GM06990 (cell line): ENCODE measurements around the gene TP63.

Experiments used
- DNase-seq: peaks from one replicate; pipeline ENCODE4 v3.0.0-alpha.2; 2011; ENCODE audit not compliant: insufficient read length; ENCODE audit errors: extremely low read depth
- H3K27me3 ChIP-seq: replicated peaks from 2 replicates; pipeline ENCODE4 v1.6.0; 2011; ENCODE audit warnings: low read length; ENCODE audit not compliant: control insufficient read depth, insufficient read depth
- H3K36me3 ChIP-seq: 2 replicates; pipeline ENCODE4 v1.5.1; 2011; ENCODE audit warnings: low read length; ENCODE audit not compliant: control insufficient read depth, insufficient read depth
- H3K4me3 ChIP-seq: replicated peaks from 2 replicates; pipeline ENCODE4 v1.5.1; 2011; ENCODE audit warnings: low read depth, mild to moderate bottlenecking, control low read depth, low read length
- CTCF ChIP-seq: IDR thresholded peaks from 2 replicates; pipeline ENCODE4 v1.5.1; 2011; ENCODE audit warnings: low read length, control low read depth, mild to moderate bottlenecking, inconsistent platforms; ENCODE audit not compliant: insufficient read depth, poor library complexity, severe bottlenecking

TP63 gene

GRCh38 chr3:189794518-189794917, 163.3 kb downstream of the TP63 start:
- DNase-seq: no peak
- no peak for TF ChIP-seq CTCF
- no peak overlapping the region for H3K4me3 ChIP-seq
- H3K36me3 ChIP-seq: no peaks in the 10 kb centered on the region
- no peaks in the 10 kb centered on the region for H3K27me3 ChIP-seq

GRCh38 chr3:189797103-189797750, 166.0 kb downstream of the TP63 start:
- H3K4me3 ChIP-seq: no peak overlapping the region
- DNase-seq: no peak
- TF ChIP-seq CTCF: no peak
- no peaks in the 10 kb centered on the region for H3K27me3 ChIP-seq
- H3K36me3 ChIP-seq: no peaks in the 10 kb centered on the region

GRCh38 chr3:189799366-189799765, 168.2 kb downstream of the TP63 start:
- Histone ChIP-seq H3K27me3 (no peaks in the 10 kb centered on the region), H3K36me3 (no peaks in the 10 kb centered on the region), H3K4me3 (no peak overlapping the region)
- no peak for TF ChIP-seq CTCF
- DNase-seq: no peak

GRCh38 chr3:189800436-189800835, 169.2 kb downstream of the TP63 start:
- DNase-seq: no peak
- no peak for TF ChIP-seq CTCF
- no peaks in the 10 kb centered on the region for H3K36me3 ChIP-seq
- H3K27me3 ChIP-seq: no peaks in the 10 kb centered on the region
- H3K4me3 ChIP-seq: no peak overlapping the region

GRCh38 chr3:189803254-189803653, 172.1 kb downstream of the TP63 start:
- no peaks in the 10 kb centered on the region for H3K27me3 ChIP-seq
- H3K4me3 ChIP-seq: no peak overlapping the region
- no peak for TF ChIP-seq CTCF
- no peak for DNase-seq
- no peaks in the 10 kb centered on the region; the same call in 1 of the 2 replicates for H3K36me3 ChIP-seq

- no peak for TF ChIP-seq CTCF
- H3K4me3 ChIP-seq: no peak overlapping the region
- H3K36me3 ChIP-seq: no peaks in the 10 kb centered on the region; the same call in 1 of the 2 replicates
- DNase-seq: no peak
- no peaks in the 10 kb centered on the region for H3K27me3 ChIP-seq
Observed at GRCh38 chr3:189805375-189806067, 174.3 kb downstream of the TP63 start.
